HEK293T (cell line): Measurements from ENCODE around the gene ZZZ3.

ENCODE experiments used
- CTCF ChIA-PET: fragments of 350-600 bp; formaldehyde crosslinking; extraction: SDS; loops from one replicate; lab custom pipeline; 2021; ENCODE audit warnings: antibody characterized with exemption, inconsistent platforms; lab: Yijun Ruan, JAX
- POLR2A ChIA-PET: fragments of 350-600 bp; formaldehyde crosslinking; extraction: SDS; loops from one replicate; lab custom pipeline; 2020; ENCODE audit warnings: antibody characterized with exemption, inconsistent platforms; lab: Yijun Ruan, JAX
- DNase-seq: peaks from one replicate; pipeline ENCODE4 v3.0.0; 2012; ENCODE audit warnings: mixed read lengths; ENCODE audit errors: extremely low spot score
- ARNT ChIP-seq: fragments of 450-650 bp; IDR thresholded peaks from 2 replicates; pipeline ENCODE4 v1.6.1; 2017; ENCODE audit warnings: mild to moderate bottlenecking
- BHLHE40 ChIP-seq: fragments of 450-650 bp; IDR thresholded peaks from 2 replicates; pipeline ENCODE4 v1.6.1; 2016; ENCODE audit warnings: mild to moderate bottlenecking, moderate library complexity, borderline replicate concordance
- CTBP1 ChIP-seq: fragments of 450-650 bp; IDR thresholded peaks from 2 replicates; pipeline ENCODE4 v1.6.1; 2016; ENCODE audit warnings: borderline replicate concordance
- ELF4 ChIP-seq: fragments of 450-650 bp; IDR thresholded peaks from 2 replicates; pipeline ENCODE4 v1.6.1; 2017; ENCODE audit warnings: antibody characterized with exemption
- FOXA1 ChIP-seq: fragments of 450-650 bp; IDR thresholded peaks from 2 replicates; pipeline ENCODE4 v1.6.1; 2016; ENCODE audit warnings: mild to moderate bottlenecking
- FOXK2 ChIP-seq: fragments of 450-650 bp; IDR thresholded peaks from 2 replicates; pipeline ENCODE4 v1.6.1; 2016; ENCODE audit warnings: mild to moderate bottlenecking
- FOXM1 ChIP-seq: fragments of 450-650 bp; IDR thresholded peaks from 2 replicates; pipeline ENCODE4 v1.6.1; 2017; ENCODE audit warnings: mild to moderate bottlenecking, borderline replicate concordance
- HDGF ChIP-seq: fragments of 450-650 bp; IDR thresholded peaks from 2 replicates; pipeline ENCODE4 v1.6.1; 2017; ENCODE audit warnings: antibody characterized with exemption, borderline replicate concordance
- L3MBTL2 ChIP-seq: fragments of 450-650 bp; conservative IDR thresholded peaks from 2 replicates; pipeline ENCODE4 v1.6.1; 2016; ENCODE audit warnings: mild to moderate bottlenecking
- LEF1 ChIP-seq: fragments of 450-650 bp; IDR thresholded peaks from 2 replicates; pipeline ENCODE4 v1.6.1; 2017; ENCODE audit warnings: mild to moderate bottlenecking, borderline replicate concordance
- NFRKB ChIP-seq: fragments of 450-650 bp; IDR thresholded peaks from 2 replicates; pipeline ENCODE4 v1.6.1; 2016; ENCODE audit warnings: mild to moderate bottlenecking, moderate library complexity
- SP1 ChIP-seq: fragments of 450-650 bp; IDR thresholded peaks from 2 replicates; pipeline ENCODE4 v1.6.1; 2017
- SUZ12 ChIP-seq: fragments of 450-650 bp; IDR thresholded peaks from 2 replicates; pipeline ENCODE4 v1.6.1; 2016; ENCODE audit warnings: mild to moderate bottlenecking
- TARDBP ChIP-seq: fragments of 450-650 bp; IDR thresholded peaks from 2 replicates; pipeline ENCODE4 v1.6.1; 2016
- ZNF384 ChIP-seq: fragments of 450-650 bp; IDR thresholded peaks from 2 replicates; pipeline ENCODE4 v1.6.1; 2016
- TF ChIP-seq, protein P1 (sequence below): fragments of 450-650 bp; IDR thresholded peaks from 2 replicates; pipeline ENCODE4 v1.6.1; 2016

The ZZZ3 gene

DNA sequence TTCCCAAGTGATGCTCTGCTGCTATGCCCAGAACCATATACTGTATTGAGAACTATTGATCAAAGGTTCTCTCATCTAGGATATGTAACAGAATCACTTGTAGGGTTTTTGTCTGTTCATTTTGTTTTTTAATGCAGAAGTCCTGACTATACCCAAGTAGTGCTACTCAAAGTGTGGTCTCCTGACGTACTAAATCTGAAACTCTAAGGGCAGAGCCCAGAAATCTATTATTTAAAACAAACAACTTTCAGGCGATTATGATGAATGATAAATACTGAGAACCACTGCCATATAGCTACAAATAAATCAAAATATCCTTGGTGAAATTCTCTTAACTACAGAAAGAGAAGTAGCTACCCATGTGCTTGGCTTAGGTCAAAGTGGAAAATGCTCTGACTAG is 10.1 kb downstream of the ZZZ3 start:
- ChIA-PET CTCF (no interaction called here), POLR2A (interaction anchor here (3.1 kb wide), 1 partner anchor 10 kb away, joined by 12 read pairs; the partner anchor contains the start of gene ZZZ3)
- DNase-seq = no peak
- no peak for TF ChIP-seq L3MBTL2
- no peak for TF ChIP-seq CTBP1
- TF ChIP-seq ARNT = no peak
- TF ChIP-seq FOXM1 = no peak
- no peak for TF ChIP-seq SUZ12
- TF ChIP-seq TARDBP = no peak
- TF ChIP-seq FOXA1 = no peak
- no peak for TF ChIP-seq HDGF
- no peak for TF ChIP-seq ELF4
- no peak for TF ChIP-seq FOXK2
- no peak for TF ChIP-seq ZNF384
- TF ChIP-seq, protein P1, sequence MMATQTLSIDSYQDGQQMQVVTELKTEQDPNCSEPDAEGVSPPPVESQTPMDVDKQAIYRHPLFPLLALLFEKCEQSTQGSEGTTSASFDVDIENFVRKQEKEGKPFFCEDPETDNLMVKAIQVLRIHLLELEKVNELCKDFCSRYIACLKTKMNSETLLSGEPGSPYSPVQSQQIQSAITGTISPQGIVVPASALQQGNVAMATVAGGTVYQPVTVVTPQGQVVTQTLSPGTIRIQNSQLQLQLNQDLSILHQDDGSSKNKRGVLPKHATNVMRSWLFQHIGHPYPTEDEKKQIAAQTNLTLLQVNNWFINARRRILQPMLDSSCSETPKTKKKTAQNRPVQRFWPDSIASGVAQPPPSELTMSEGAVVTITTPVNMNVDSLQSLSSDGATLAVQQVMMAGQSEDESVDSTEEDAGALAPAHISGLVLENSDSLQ = no peak
- TF ChIP-seq LEF1 = no peak
- TF ChIP-seq SP1 = no peak

DNA sequence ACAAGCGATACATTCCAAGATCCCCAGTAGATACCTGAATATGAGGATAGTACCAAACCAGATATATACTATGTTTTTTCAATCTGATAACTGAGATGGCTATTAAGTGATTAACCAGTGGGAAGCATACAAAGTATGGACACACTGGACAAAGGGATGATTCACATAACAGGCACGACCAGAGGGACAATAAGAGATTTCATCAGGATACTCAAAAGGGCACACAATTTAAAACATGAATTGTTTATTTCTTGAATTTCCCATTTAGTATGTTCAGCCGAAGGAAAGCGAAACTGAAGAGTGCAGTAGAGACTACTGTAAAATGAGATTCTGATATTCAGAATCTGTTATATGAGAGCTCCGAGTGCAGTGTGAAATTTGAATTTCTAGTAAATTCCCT is 10.6 kb downstream of the ZZZ3 start:
- ChIA-PET CTCF (no interaction called here), POLR2A (interaction anchor here (3.1 kb wide), 1 partner anchor 11 kb away, joined by 12 read pairs; the partner anchor contains the start of gene ZZZ3)
- TF ChIP-seq BHLHE40 (no peak), NFRKB (no peak), SUZ12 (no peak), ELF4 (no peak), LEF1 (no peak), ZNF384 (no peak), ARNT (no peak), HDGF (no peak), L3MBTL2 (no peak)
- TF ChIP-seq, protein P1 = no peak
- no peak for DNase-seq

DNA sequence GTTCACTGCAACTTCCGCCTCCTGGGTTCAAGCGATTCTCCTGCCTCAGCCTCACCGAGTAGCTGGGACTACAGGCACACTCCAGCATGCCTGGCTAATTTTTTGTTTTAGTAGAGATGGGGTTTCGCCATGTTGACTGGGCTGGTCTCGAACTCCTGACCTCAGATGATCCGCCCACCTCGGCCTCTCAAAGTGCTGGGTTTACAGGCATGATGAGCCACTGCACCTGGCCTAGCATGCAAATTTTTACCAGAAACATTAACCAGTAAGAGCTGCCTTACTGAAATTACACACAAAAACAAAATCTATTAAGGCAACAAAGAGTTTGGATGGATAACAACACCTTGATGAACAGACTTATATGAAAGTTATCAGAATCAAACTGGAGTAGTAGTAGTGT is 12.1 kb downstream of the ZZZ3 start:
- no peak for DNase-seq
- TF ChIP-seq L3MBTL2 = no peak
- no peak for TF ChIP-seq HDGF
- TF ChIP-seq BHLHE40 = no peak
- TF ChIP-seq FOXM1 = no peak
- TF ChIP-seq SUZ12 = no peak
- TF ChIP-seq LEF1 = no peak
- no peak for TF ChIP-seq FOXK2
- TF ChIP-seq CTBP1 = no peak
- no peak for TF ChIP-seq FOXA1
- TF ChIP-seq, protein P1 = no peak
- ChIA-PET POLR2A (interaction anchor here (0.5 kb wide), 1 partner anchor 13 kb away, joined by 3 read pairs; no protein-coding TSS in a partner anchor), CTCF (interaction anchor here (0.6 kb wide), 1 partner anchor 258 kb away, joined by 4 read pairs; no protein-coding TSS in a partner anchor)

DNA sequence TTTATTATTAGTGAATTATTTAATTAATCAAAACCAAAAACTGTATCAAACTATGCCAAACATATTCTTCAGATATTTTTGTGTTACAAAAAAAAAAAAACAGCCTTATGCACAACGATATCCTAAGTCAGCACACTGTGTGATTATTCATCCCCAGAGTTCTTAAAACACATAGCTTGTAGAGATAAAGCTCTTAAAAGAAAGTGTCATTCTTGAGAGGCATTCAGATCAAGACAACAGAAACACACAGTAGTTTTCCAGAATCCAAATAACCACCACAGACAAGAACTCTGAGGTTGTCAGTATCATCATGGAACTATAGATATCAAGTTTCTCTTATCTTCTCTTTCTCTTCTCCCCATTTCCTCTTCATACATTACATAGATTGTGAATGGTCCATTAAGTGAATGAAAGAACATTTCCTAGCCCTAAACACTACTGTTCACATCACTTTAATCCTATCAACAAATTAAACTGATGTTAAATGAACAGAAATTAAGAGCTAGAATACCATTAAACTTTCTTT is 13.5 kb downstream of the ZZZ3 start:
- ChIA-PET POLR2A (no interaction called here), CTCF (no interaction called here)
- no peak for DNase-seq
- TF ChIP-seq SP1 (no peak), ARNT (no peak), ELF4 (no peak), FOXM1 (no peak), SUZ12 (no peak), ZNF384 (no peak), NFRKB (no peak), BHLHE40 (no peak), HDGF (no peak), FOXA1 (no peak), L3MBTL2 (no peak), FOXK2 (no peak), CTBP1 (no peak)
- TF ChIP-seq, protein P1 = no peak

DNA sequence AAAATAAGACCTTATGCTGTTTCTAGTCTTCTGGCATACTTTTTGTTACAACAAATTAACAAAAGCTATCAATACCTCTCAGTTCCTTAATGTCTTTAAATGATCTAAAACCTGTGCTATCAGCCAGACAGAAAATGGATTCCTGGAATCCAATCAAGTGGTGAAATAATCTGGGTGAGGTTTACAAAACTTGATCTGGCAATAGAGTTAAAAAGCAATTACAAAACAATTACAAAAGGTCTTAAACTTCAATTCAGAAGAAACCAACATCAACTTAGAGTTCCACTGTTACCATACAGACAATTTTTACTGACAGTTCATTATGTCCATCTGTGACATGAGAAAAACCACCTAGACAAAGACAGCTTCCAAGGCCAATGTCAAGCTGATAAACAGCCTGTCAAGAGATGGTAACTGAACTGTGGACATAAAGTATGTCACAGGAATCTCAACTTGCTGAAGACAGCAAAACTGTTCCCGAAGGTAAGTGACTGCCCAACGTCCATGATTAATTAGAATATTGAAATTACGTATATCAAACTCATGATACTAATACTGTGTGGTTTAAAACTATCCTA is 17.4 kb downstream of the ZZZ3 start:
- CTCF ChIA-PET = no interaction called here
- POLR2A ChIA-PET = no interaction called here
- DNase-seq = no peak
- no peak for TF ChIP-seq FOXK2
- TF ChIP-seq, protein P1 = 0 out of 2 replicates have a peak, but pooled peaks have one; percentile 18

DNA sequence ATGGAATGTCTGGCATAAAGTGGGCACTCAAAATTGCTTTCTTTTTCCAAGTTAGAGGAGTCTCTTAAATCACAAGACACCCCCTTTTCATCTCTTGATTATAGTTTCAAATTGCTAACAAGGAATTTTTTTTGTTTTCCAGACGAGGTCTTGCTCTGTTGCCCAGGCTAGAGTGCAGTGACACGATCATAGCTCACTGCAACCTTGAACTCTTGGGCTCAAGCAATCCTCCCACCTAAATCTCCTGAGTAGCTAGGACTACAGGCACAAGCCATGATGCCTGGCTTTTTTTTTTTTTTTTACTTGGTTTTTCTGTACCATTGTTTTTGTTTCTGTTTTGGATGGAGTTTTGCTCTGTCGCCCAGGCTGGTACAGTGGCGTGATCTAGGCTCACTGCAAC is 20.8 kb downstream of the ZZZ3 start:
- CTCF ChIA-PET = no interaction called here
- POLR2A ChIA-PET = no interaction called here
- no peak for DNase-seq
- TF ChIP-seq SUZ12 (no peak), L3MBTL2 (no peak), SP1 (no peak), ELF4 (no peak), BHLHE40 (no peak), CTBP1 (no peak), HDGF (no peak), FOXK2 (no peak), LEF1 (no peak), NFRKB (no peak), FOXM1 (no peak), ZNF384 (no peak), ARNT (no peak)
- TF ChIP-seq, protein P1 = no peak
